HepG2 (cell line): ENCODE results near the gene ANKRD53. TPM values are rescaled to one million over a fixed set of nuclear protein-coding genes. Genes with fewer than 3 reads are reported as not detected.
A peak's percentile ranks its signal among the peaks of the same experiment; 100 is the strongest.

ENCODE experiments used
- BCL3 ChIP-seq: sonication (generic); formaldehyde crosslinking; IDR thresholded peaks from 2 replicates; pipeline ENCODE4 v1.5.1; 2020; ENCODE audit warnings: mild to moderate bottlenecking, missing genetic modification reagents, moderate library complexity
- EEA1 ChIP-seq: sonication (generic); formaldehyde crosslinking; IDR thresholded peaks from 2 replicates; pipeline ENCODE4 v1.5.1; 2020; ENCODE audit warnings: mild to moderate bottlenecking, missing genetic modification reagents, borderline replicate concordance
- HCFC1 ChIP-seq: fragments of 150-350 bp; IDR thresholded peaks from 2 replicates; pipeline ENCODE4 v1.6.1; 2014; ENCODE audit warnings: low read depth, low read length
- HNRNPLL ChIP-seq: fragments of 200-400 bp; formaldehyde crosslinking; IDR thresholded peaks from 2 replicates; pipeline ENCODE4 v1.6.1; 2017; ENCODE audit warnings: mild to moderate bottlenecking, low read depth, low read length; ENCODE audit not compliant: poor library complexity, severe bottlenecking
- MIXL1 ChIP-seq: IDR thresholded peaks from 2 replicates; pipeline ENCODE4 v1.6.1; 2016
- NONO ChIP-seq, 2 experiments: fragments of 450-650 bp in 1 of 2; sonication (generic) in 1 of 2; formaldehyde crosslinking in 1 of 2; IDR thresholded peaks in 1 of 2; conservative IDR thresholded peaks in 1 of 2; 2 replicates each; pipeline versions ENCODE4 v1.6.1 to v1.8.0; 2017 to 2022; ENCODE audit warnings: mild to moderate bottlenecking in 1 of 2, missing genetic modification reagents in 1 of 2, moderate library complexity in 1 of 2
- PAX8 ChIP-seq: sonication (generic); formaldehyde crosslinking; IDR thresholded peaks from 2 replicates; pipeline ENCODE4 v1.8.0; 2022; ENCODE audit warnings: mild to moderate bottlenecking, missing genetic modification reagents, borderline replicate concordance
- PITX1 ChIP-seq: sonication (generic); formaldehyde crosslinking; IDR thresholded peaks from 2 replicates; pipeline ENCODE4 v1.5.1; 2020; ENCODE audit warnings: mild to moderate bottlenecking, missing genetic modification reagents
- RAD21 ChIP-seq: fragments of 450-650 bp; formaldehyde crosslinking; IDR thresholded peaks from 2 replicates; pipeline ENCODE4 v1.5.0; 2020; ENCODE audit warnings: mild to moderate bottlenecking
- SIN3B ChIP-seq: fragments of 150-350 bp; IDR thresholded peaks from 2 replicates; pipeline ENCODE4 v1.6.1; 2014; ENCODE audit warnings: low read length
- SMYD3 ChIP-seq: sonication (generic); formaldehyde crosslinking; IDR thresholded peaks from 2 replicates; pipeline ENCODE4 v1.8.1; 2023; ENCODE audit warnings: mild to moderate bottlenecking, missing genetic modification reagents
- ZBTB26 ChIP-seq: IDR thresholded peaks from 2 replicates; pipeline ENCODE4 v1.6.1; 2016; ENCODE audit warnings: missing compliant biosample characterization, missing genetic modification reagents, borderline replicate concordance
- ZEB1 ChIP-seq: IDR thresholded peaks from 2 replicates; pipeline ENCODE4 v1.6.1; 2012; ENCODE audit warnings: mild to moderate bottlenecking, low read depth, inconsistent platforms; ENCODE audit not compliant: insufficient replicate concordance
- ZNF256 ChIP-seq: sonication (generic); formaldehyde crosslinking; conservative IDR thresholded peaks from 2 replicates; pipeline ENCODE4 v1.4.0; 2020; ENCODE audit warnings: missing genetic modification reagents
- ZNF260 ChIP-seq: sonication (generic); formaldehyde crosslinking; IDR thresholded peaks from 2 replicates; pipeline ENCODE4 v1.4.0; 2020; ENCODE audit warnings: missing genetic modification reagents, low read depth, mild to moderate bottlenecking, borderline replicate concordance
- ZNF451 ChIP-seq: sonication (generic); formaldehyde crosslinking; IDR thresholded peaks from 2 replicates; pipeline ENCODE4 v1.5.0; 2020; ENCODE audit warnings: mild to moderate bottlenecking, missing genetic modification reagents
- polyA plus RNA-seq, 8 experiments: library from polyadenylated mRNA; depleted of rRNA in 3 of 8; stranded (reverse) in 7 of 8; unstranded in 1 of 8; fragments of >200 nt; fragmentation: Illumina TruSeq in 4 of 8; extraction: Trizol in 4 of 8; gene quantifications; 2 replicates each; pipeline versions ENCODE4 v1.2.1 to v1.2.3, GENCODE V29; 2011 to 2016; ENCODE audit warnings: low read depth in 4 of 8, missing spikeins in 1 of 8, mixed read lengths in 1 of 8; ENCODE audit not compliant: insufficient read depth in 1 of 8
- total RNA-seq, 5 experiments: library from RNA; depleted of rRNA; stranded (reverse); fragments of >200 nt; fragmentation: Illumina TruSeq; extraction: Trizol; gene quantifications; 2 replicates each; pipeline ENCODE4 v1.2.3, GENCODE V29; 2016; ENCODE audit warnings: low read depth in 1 of 5

The ANKRD53 gene
- total and polyA plus RNA-seq, 2 of the 13 experiments (the other 11 are each of a cell fraction or from before 2014, with no cell fraction given): 0.15 TPM; not detected in 1

GRCh38 chr2:70964596-70965386, 13.6 kb upstream of the ANKRD53 start (continued):
- TF ChIP-seq SIN3B (no peak), BCL3 (CRISPR knock-in tag) (no peak), HNRNPLL (peak; percentile 72), RAD21 (CRISPR knock-in tag) (peak; percentile 82), ZEB1 (no peak), PAX8 (CRISPR knock-in tag) (no peak), MIXL1 (CRISPR knock-in tag) (no peak), NONO (IDR thresholded peaks at IDR 0.05) (no peak), NONO (CRISPR knock-in tag; conservative IDR thresholded peaks at IDR 0.05) (no peak), ZBTB26 (CRISPR knock-in tag) (peak; percentile 49; the same call in 1 of the 2 replicates), ZNF256 (no peak), HCFC1 (no peak), SMYD3 (0 out of 2 replicates have a peak, but pooled peaks have one; percentile 5), ZNF260 (CRISPR knock-in tag) (no peak), ZNF451 (CRISPR knock-in tag) (0 out of 2 replicates have a peak, but pooled peaks have one; percentile 27), PITX1 (CRISPR knock-in tag) (0 out of 2 replicates have a peak, but pooled peaks have one; percentile 19), EEA1 (CRISPR knock-in tag) (0 out of 2 replicates have a peak, but pooled peaks have one; percentile 52)
- TF ChIP-seq, all 625 proteins: peak for 69
